GM18951 (cell line): ENCODE results near the gene R3HDML.
"Not testable (repeated sequence)": the region's sequence is repeated elsewhere in the genome, so short reads cannot be mapped to it uniquely, and the experiment has no call there.

ENCODE experiments used
- POLR2A ChIP-seq: IDR thresholded peaks from 4 replicates; pipeline ENCODE4 v1.6.1; 2011; ENCODE audit warnings: mild to moderate bottlenecking; ENCODE audit not compliant: insufficient read length, insufficient read depth; ENCODE audit errors: extremely low read depth
- in situ Hi-C: fragments of 300-500 bp; cut with MboI; formaldehyde crosslinking; loops from one replicate; pipeline ENCODE4 v1.12.0; 2022; ENCODE audit warnings: low sequenced_read_pairs, mixed read lengths, inconsistent platforms; ENCODE audit not compliant: unreplicated experiment

The R3HDML gene

GRCh38 chr20:44336086-44336485, 757 bp upstream of the R3HDML start:
- no peak for TF ChIP-seq POLR2A
- in situ Hi-C loops, result no loop called here

GRCh38 chr20:44342248-44342647, 5.4 kb downstream of the R3HDML start:
- no peak for TF ChIP-seq POLR2A
- in situ Hi-C loops, result no loop called here

DNA sequence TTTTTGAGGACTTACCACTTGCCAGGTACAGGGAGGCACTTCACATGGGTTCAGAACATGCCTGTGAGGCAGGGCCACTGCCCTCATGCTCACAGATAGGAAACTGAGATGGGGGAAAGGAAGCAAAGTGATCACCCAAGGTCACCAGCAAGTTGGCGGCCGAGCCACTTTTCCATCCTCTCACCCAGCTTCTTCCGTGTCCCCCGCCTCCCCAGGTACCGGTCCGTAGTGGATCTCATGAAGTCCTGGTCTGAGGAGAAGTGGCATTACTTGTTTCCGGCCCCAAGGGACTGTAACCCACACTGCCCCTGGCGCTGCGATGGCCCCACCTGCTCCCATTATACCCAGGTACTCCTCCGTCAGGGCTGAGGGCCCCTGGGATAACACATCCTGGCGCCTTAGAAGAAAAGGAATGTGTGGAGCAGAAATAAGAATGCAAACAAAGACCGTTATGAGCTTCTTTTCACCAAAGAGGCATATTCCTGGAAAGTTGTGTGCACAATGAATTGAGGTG, 6.4 kb downstream of the R3HDML start:
- no peak for TF ChIP-seq POLR2A
- in situ Hi-C loops, result no loop called here

- no peak for TF ChIP-seq POLR2A
These were observed 7.9 kb downstream of the R3HDML start for GRCh38 chr20:44344723-44345122.

DNA sequence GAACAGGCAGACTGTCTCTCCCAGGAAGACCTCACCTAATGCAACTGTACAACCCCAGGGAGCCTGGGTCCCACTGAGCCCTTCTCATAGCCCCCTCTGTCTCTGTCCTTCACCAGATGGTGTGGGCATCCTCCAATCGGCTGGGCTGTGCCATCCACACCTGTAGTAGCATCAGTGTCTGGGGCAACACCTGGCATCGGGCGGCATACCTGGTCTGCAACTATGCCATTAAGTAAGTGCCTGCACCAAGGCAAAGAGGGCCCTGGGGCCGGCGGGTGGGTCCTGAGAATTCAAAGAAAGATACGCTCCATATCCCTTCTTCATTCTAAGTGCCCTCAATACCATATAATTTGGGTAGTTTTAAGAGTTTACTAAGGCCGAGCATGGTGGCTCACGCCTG, 8.3 kb downstream of the R3HDML start:
- in situ Hi-C loops, result no loop called here
- no peak for TF ChIP-seq POLR2A

More at GRCh38 chr20:44344723-44345122, 7.9 kb downstream of the R3HDML start:
- in situ Hi-C loops, result no loop called here

GRCh38 chr20:44345941-44346340, 9.1 kb downstream of the R3HDML start:
- in situ Hi-C loops, result not testable (repeated sequence)

DNA sequence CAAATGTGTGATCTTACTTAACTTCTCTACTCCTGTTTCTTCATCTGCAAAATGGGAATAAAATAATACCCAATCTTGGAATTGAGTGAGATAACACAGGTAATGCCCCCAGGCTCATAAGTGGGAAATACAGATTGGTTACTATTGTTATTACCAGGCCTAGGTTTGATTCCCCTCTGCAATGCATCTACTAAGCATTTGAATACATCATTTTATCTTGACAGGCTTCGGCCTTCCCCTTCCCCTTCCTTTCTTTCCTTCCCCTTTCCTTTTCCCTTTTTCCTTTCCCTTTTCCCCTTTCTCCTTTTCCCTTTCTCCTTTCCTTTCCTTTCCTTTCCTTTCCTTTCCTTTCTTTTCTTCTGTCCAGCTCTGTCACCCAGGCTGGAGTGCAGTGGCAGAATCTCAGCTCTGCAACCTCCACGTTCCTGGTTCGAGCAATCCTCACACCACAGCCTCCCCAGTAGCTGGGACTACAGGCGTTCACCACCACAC, 11.4 kb downstream of the R3HDML start:
- in situ Hi-C loops, result no loop called here
- no peak for TF ChIP-seq POLR2A

DNA sequence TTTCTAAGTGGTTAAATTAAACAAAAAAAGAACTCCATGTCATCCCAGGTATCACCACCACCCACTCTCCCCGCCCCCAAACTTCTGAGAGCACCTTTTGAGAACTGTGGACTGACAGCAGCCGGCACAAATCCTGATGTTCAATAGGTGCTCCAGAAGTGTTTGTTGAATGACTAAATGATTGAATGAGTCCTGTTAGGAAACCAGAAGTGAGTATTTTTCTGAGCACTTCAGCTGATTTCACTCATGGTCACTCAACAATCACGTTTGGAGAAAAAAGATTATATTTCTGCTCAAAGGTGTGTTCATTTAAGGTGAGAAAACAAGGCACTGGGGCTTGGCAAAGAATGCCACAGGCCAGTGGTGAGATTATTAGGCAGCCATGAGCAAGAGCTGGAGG, 12.5 kb downstream of the R3HDML start:
- no peak for TF ChIP-seq POLR2A
- in situ Hi-C loops, result no loop called here

- in situ Hi-C loops, result no loop called here
These were observed 13.7 kb downstream of the R3HDML start for GRCh38 chr20:44350567-44350966.

DNA sequence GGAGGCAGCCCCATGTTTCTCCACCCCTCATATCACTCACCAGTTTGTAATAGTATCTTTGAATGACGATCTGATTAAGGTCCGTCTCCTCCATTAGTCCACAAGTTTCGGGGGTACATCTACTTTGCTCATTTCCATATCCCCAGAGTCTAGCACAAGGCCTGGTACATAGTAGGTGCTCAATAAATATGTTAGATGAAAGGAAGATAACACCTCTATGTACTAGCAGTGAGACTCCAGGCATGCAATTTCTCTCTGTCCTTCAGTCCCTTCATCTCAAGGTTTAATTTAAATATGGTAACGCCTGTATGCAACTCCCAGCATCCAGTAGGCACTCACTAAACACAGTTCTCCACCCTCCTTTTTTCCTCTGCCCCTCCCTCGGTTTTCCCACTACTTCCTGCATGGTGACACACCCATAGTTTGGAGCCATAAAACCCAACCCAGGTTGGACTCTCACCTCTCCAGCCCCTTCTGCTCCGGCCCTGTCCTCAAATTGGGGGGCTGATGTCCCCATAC, 18.2 kb downstream of the R3HDML start:
- in situ Hi-C loops, result no loop called here

More at GRCh38 chr20:44350567-44350966, 13.7 kb downstream of the R3HDML start:
- TF ChIP-seq POLR2A, result no peak

DNA sequence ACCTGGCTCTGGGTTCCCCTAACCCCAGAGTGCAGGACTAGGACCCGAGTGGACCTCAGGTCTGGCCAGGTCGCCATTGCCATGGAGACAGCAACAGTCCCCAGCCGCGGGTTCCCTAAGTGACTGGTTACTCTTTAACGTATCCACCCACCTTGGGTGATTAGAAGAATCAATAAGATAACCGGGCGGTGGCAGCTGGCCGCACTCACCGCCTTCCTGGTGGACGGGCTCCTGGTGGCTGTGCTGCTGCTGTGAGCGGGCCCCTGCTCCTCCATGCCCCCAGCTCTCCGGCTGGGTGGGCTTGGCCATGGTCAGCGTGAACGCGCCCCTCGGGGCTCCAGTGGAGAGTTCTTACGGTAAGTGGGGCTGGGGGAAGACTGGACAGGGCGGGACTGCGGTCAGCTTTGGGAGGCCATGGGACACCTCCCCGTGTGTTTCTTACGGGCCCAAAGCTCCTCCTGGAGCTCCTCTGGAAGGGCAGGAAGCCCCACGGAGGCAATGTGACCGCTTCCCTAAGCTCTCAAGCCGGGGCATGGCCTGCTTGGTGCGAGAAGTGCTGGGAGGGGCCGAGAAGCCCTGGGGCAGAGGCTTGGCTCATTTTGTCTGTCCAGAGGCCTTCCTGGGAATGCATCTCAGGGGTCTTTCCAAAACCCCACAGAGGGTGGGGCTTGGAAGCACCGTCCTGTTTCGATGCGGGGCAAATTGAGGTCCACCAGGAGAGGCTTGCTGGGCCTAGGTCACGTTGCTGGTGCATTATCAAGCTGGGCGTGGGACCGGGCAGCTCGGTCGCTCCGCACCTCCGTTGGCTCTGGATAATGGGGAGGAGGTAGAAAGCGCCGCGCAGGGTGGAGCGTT, 18.9 kb downstream of the R3HDML start, which contains the start of gene HNF4A:
HNF4A (plus strand) TSS at position 202 of the 855 bp plus-strand sequence; CDS start at position 308, 106 bp downstream.
- no peak for TF ChIP-seq POLR2A
- in situ Hi-C loops, result no loop called here

More for the DNA sequence above, 18.2 kb downstream of the R3HDML start:
- no peak for TF ChIP-seq POLR2A

DNA sequence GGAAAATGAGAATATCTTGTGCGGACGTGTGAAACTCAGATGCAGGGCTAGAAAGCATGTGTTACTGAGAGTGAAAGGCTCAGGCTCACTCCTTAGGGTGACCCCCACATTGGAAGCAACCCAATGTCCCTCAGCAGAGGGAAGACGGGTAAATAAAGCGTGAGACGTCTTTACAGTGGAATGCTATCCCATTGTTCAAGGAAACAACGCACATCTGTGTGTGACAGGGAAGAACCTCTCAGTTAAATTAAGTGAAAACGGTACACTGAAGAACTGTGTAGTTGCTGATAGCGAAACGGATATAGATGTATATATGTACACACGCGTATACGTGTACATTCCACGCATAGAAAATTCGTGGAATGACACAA, 19.5 kb downstream of the R3HDML start:
- no peak for TF ChIP-seq POLR2A
- in situ Hi-C loops, result no loop called here

DNA sequence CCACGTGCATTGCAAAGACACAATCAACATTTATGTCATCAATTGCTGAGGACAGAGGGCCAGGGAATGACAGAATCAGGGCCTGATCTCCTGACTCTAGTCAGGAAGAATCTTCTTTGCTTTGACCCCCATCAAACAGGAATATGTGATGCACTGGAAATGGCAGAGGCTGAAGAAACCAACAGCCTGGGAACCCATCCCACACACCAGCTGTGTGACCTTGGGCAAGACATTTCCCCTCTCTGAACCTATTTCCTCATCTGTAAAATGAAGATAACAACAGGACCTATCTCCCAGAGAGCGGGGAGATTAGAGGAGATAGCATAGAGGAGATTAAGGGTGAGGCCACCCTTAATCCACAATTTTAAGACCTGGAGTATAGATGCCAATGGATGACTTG, 20.2 kb downstream of the R3HDML start:
- TF ChIP-seq POLR2A, result no peak
- in situ Hi-C loops, result no loop called here
